Measurements from ENCODE around the gene PFDN1.

PFDN1 gene

DNA sequence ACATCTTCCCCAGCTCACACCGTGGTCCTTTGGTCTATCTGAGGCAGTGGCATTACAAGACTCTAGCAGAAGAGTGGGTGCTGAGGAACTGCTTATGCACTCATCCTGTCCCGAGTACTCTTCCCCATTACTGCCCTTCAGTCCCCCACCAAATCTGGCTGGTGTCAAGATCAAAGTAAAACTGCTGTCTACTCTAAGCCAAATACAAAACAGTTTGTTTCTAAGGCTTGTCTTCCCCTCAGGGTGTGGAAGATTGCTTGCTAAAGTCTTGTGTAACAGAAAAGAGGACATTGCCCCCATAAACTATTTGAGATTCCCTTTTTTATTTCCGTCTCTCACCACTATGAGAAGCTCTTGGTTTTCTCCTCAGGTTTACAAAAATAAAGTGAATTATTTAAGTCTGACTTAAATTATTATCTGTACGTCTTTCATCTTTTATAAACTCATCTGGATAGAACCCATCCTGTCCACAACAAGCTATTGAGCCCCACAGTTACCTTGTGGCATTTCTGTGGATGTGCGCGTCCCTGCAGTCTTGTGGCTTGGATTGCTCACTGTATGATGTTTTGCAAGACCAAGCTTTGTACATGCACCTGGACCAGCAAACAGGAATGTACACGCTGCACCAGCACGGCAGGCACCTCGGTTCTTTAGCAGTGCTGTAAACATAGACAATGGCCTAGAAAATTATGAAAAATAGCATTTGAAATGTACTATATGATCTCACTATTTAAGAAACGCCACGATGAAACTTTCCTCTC, 66.9 kb downstream of the PFDN1 start:
- no peak for FAIRE-seq

DNA sequence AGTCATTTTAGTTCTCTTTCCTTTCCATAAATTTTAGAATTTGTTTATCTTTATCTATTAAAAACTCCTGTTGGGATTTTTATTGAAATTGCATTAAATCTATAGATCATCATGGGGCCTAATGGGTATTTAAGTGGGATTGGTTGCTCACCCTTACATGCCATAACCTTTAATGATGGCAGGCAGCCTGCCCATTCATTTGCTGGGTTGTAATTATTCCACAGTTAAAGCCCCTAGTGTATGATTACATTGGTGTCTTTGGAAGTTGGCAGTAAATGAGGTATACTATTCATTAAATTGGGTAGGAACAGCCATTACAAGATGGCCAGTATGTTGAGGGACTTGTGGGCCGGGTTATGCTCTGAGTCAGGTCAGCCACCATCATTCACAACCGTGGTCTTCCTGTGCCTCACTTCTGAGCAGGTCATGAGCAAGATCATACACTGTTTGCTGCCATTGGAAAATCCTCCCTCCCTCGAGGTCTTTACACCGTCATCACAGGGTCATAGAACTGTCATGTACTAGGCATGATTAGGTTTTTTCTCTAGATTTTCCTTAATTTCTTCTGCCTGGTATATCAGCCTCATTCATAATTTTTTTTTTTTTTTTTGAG, 68.4 kb downstream of the PFDN1 start:
- FAIRE-seq: no peak

DNA sequence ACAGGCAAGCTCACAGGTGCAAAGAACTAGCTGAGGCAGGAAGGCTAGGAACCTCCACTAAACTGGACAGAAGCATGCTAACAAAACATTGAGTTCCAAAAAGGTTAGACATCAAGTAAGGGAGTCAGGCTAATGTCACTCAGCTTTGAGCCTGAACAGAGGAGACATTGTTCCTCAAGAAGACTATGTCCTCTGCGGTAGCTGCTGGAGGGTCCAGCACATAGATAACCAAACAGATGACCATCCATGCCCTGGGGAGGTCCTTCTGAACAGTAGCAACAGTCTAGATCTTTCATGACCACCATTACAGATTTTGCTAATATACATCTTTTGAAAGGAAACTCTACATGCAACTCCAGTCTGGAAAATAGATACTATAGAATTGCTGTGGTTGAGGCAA, 70.2 kb downstream of the PFDN1 start:
- FAIRE-seq: no peak

DNA sequence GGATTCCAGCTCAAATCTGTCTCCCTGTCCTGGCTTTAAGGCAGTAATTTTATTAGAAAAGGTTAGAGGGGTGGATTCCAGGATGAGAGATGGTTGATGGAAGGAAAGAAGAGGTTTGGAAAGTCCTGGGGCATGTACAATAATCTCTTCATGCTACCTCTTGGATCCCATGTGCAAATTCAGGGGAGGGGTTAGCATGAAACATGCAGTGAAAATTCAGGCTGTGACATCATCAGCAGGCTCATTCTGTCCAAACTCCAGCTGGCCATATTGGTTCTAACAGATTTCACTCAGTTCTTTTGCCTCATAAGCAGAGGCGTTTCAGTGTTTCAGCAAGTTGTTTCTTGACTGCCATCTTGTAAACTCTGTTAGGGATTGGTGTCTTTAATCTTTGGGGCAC, 72.5 kb downstream of the PFDN1 start:
- no peak for FAIRE-seq

DNA sequence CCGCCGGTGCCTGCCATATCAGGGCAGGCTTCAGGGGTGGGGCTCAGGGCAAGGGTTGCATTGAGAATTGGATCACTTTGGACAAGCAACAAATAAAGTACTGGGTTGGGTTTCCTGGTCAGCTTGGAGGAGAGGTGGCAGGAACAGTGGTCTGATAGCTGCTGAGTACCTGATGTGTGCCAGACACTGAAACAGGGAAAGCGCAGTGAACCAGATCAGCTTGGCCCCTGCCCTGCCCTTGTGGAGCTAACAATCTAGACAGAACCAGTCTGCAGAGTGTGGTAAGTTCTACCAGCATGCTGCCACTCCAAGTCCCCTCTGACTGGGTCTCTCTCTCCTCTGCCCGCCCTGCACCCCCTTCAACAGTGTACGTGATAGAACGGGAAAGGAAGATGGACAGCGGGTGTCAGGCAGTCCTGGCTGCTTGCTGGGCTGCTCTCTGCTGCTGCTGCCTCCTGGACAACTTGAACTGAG, 74.5 kb downstream of the PFDN1 start:
- no peak for FAIRE-seq

DNA sequence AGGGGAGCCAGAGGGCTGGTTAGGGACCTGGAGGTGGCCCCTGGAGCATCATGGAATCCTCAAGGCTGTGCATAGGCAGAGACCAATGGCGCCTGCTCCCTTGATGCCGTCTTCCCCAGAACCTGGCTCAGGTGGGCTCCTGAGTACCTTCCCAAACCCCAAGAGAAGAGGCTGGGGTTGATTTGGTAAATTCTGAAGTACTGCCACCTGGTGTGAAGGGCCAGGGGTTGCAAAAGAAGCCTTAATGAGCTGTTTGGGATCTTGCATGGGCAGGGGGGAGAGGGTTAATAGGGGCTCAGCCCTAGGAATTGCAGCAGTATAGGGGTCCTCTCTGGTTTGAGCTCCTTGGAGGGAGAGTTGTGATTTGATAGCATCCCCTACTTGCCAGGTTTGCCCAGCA, 75.9 kb downstream of the PFDN1 start:
- FAIRE-seq: no peak

DNA sequence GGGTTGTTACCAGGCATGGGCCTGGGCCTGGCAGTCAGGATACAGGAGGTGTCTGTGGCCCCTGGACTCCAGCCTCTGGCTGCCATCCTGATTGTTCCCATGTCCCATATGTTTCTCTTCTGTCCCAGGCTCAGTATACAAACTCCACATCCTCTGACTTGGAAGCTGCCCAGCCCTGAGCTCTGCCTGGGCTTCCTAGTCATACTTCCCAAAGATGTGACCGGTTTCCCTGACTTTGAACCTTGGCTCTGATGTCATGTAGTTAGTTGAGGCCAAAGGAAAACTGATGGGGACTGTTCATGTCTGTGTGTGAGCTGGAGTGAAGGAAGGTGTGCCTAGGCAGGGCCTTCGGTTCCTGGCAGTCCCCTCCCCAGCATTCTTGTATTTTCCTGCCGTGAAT, 77.5 kb downstream of the PFDN1 start:
- FAIRE-seq: no peak

DNA sequence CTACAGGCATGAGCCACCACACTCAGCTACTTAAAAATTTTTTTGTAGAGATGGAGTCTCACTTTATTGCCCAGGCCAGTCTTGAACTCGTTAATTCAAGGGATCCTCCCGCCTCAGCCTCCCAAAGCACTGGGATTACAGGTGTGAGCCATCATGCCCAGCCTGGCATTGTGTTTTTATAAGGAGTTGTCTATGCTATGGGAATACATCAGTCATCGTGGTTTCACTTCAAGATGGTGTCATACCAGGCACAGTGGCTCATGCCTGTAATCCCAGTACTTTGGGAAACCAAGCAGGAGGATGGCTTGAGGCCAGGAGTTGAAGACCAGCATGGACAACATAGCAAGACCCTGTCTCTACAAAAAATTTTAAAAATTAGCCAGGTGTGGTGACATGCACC, 78.2 kb downstream of the PFDN1 start:
- no peak for FAIRE-seq

DNA sequence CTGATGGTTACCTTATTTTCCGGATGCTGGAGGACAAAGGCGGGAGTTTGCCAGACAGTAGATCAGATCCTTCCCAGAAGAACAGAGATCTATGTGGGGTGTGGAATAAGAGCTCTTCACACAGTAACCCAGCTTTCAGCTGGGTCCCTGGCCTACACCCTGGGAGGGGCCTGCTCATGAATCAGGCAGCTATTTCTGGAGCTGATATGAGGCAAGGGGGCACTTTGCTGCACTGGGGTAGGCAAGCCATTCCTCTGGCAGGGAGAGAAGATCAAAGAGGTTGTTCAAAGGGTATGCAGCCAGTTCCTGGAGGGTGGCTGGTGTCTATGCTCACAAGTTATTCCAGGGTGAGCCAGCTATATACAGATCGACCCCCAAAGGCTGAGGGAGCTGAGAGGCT, 79.3 kb downstream of the PFDN1 start:
- FAIRE-seq: no peak

DNA sequence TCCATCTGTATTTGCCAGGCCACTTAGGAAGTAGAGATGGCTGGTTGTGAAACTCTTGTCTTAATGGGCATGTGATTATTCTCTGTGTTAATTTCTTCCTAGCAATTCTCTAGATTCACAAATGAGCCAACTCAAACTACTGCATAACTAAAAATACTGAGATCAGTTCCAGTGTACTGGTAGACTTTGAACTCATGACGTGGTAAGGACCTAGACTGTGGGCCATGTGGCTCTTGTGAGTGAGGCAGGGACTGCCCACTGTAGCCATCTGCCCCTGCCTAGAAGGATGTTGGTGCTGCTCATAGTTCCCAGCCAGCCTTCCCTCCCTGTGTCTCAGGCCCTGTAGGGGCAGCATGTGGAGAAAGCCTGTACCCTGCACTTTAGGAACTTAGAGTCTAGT, 80.5 kb downstream of the PFDN1 start:
- no peak for FAIRE-seq

DNA sequence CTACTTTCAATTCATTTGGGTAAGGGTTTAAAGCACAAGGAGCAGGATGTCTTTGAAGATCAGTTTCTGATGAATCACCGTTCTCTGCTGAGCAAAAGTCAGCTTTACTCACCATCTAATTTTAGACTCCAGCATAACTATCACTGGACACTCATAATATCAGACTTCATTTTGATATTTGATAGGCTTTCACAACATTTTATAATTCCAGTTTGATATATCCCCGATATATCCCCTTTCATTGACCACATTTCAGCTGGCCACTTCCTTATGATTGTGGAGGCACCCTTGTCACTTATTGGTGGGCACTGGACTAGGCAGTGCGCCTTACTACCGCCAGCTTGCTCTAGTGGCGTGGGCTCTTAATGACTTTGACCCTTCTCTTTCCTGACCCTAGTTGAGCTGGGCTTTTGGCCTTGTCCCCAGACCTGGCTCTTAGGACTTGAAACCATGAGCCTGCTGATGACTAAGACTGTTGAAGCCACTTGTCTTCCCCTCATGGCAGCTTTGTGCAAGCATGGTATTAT, 81.1 kb downstream of the PFDN1 start:
- no peak for FAIRE-seq

DNA sequence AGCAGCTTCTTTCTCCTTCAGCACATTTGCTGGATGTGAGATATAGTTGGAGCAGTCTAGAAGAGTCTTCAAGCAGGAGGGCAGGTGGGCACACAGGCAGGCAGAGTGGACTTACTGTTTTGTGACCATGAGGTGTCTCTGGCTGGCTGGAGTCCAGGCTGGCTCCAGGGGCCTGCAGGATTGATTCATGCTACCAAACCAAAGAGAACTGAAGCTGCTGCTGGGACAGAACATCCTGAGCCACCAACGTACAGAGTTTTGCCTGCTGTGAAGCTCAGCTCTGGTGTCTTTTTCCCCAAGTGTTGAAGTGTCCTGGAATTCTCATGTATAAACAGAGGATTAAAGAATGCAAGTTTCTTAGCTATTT, 82.2 kb downstream of the PFDN1 start:
- FAIRE-seq: no peak

DNA sequence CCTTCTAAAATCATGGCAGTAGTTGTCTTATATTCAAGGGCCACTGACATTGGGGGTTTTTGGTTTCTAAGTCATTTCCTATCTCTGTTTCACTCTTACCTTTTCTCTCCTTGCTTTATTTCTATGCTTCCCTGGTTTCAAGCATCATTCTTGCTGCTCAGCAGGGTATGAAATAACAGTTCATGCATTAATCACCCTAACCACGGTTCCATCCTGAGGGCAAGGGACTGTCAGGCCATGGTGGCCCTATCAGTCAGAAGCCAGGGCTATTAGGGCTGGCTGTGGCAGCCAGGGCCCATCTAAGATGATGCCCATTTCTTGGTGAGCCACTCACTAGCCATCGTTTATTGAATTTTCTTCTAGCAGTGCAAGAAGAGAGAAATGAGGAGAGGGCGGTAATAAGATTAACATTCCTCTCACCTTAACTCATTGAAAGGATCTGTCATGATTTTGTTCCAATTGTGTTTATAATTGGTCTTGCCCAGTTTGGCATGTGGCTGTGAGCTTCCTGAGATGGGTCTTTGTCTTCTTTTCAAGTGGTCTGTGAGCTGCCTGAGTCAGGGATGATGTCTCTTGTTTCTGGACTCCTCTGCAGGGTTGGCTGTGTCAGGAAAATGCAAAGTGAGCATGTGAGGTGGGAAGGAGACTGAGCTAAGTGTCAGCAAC, 82.7 kb downstream of the PFDN1 start:
- FAIRE-seq: no peak

DNA sequence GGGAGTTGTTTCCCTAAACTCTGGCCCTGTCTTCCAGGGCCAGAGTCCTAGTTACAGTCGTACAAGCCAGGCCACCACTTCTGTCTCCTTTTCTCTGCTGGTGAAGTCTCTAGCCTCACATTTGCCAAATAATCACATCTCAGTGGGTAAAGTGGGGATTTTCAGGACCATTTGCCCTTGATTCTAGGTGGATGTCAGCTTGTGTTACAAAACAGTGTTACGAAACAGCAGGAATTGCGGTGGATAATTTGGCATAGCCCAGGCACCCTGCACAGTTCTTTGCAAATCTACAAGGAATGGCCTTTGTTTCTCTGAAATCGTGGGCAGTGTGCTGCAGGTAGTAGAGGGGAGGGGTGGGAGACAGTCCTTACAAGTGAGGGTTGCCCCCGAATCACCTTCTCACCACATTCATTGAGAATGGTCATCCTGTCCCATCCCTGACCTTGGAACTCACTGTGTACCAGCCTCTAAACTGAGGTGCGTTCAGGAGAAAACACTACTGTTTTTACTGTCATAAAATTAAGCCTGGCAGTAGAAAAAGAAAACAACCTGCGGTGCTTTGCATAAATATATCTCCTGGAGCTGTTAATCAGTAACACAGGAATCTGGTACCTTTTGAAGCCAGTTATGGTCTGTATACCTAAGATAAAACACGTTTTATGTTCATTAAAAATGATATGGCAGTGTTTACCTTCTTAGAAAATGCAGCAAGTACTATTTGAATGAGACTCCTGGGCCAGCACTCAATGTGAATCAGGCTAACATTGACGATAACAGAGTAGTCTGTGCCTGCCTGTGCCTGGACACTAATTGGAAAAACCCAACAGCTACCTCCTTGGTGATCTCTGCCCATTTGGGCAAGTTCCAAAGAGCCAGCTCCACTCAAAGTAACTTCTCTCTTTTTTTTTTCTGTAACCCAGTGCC, 83.6 kb downstream of the PFDN1 start:
- FAIRE-seq: peak; percentile 97

DNA sequence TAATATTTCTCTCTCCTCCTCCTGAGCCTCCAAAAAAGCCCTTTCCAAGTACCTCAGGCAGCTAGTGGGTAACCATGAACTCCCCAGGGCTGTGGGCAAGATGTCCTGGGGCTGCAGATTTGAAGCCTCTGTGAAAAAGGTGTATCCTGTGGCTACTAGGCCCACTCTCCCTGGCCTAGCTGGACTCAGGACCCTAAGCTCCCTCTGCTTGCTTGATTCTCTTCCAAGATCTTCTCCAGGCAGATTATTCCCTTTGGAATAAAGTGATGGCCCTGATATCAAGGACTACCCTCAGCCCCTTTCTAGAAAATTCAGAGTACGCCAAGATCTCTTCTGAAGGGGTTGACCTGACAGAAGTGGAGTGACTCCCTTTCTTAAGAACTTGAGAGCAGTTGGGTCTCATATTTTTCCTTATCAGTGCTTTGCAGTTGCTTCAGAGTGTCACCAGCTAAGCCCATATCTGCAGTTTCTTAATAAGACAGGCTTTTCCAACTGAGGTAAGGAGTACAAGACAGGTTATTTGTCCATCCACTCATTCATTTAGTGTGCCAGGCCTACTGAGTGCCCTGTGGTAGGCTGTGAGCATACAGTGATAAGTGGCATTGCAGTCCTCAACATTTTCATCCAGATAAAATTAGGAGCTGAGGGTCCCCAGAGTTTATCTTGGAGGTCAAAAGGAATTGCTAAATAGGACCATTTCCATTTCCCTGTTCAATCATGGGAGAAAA, 85.4 kb downstream of the PFDN1 start:
- no peak for FAIRE-seq

DNA sequence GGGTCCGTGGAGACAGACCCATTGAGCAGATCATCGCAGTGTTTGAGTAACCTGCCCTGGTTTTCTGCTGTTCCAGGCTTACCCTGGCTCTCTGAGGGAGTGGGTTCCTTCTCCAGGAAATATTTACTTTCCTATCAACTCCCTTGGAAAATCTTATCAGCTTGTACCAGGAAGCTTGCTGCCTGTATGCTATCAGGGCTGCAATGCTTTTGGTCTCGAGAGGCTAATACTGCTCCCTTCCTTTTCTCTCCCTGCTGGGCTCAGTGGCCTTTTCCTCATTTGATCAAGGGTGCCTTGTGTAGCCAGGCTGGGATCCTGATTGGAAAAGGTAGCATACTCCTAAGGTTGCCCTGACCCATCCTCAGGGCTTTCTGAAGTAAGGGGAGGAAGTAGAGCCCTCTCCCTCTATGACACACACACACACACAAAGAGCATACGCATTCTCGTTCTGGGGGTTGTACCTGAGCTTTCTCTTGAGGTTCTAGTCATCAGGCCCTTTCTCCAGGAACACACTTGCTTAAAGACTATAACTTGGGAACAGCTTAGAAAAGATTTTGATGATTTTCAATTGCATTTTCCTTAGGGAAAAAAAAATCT, 86.3 kb downstream of the PFDN1 start:
- no peak for FAIRE-seq

DNA sequence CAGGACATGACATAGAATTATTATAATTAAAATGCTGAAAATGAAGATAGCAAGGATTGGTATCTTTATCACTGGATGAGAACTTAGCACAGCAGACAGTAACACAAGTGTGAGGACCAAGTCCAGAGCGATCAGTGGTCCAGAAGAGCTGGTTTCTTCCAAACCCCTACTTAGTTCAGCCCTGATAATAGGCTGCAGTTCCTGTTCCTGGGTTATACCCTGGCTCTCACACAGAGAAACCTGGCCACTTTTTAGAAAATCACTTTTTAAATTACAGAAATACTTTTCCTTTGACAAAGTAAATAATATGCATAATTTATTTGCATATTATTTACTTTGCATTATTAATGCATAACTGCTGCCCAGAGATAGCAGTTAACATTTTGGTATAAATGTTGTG, 87.6 kb downstream of the PFDN1 start:
- no peak for FAIRE-seq

DNA sequence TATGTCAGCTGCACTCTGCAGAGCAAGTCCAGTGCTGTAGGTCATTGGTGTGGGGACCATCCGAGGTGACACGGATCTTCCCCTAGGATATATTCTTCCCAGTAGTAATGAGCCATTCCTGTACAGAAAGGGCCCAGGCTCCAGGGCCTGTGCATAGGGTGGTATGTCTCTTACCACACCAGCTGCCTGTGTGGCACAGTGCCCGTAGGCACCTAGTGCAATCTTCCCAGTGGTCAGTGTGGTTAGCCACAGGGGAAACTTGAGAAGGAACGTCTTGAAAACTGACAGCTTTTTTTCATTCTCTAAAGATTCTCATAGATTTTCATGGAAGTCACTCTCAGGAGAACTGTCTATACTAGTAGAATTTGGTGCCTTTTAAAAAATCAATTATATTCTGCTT, 88.1 kb downstream of the PFDN1 start:
- FAIRE-seq: no peak

DNA sequence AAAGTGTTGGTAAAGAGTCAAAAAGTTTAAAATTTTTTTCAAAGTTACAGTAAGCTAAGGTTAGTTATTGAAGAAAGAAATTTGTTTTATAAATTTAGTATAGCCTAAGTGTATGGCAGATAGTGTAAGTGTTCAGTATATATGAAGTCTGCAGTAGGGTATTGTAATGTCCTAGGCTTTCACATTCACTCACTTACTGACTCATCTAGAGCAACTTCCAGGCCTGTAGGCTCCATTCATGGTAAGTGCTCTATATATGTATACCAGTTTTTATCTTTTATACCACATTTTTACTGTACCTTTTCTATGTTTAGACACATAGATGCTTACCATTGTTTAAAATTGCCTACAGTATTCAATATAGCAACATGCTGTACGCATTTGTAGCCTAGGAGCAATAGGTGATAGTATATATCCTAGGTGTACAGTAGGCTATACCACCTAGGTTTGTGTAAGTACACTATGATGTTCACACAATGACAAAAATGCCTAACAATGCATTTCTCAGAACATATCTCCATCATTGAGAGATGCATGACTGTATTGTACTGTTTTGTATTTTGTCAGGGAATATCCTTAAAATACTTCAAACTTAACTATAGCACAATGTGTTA, 89.4 kb downstream of the PFDN1 start:
- peak; percentile 53 for FAIRE-seq

DNA sequence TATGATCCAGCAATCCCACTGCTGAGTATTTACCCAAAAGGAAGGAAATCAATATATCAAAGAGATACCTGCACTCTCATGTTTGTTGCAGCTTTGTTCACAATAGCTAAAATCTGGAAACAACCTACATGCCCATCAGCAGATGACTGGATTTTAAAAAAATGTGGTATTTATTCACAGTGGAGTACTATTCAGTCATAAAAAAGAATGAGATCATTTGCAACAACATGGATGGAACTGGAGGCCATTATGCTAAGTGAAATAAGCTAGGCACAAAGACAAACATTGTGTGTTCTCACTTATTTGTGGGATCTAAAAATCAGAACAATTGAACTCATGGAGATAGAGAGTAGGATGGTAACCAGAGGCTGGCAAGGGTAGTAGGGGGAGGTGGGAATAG, 94.8 kb downstream of the PFDN1 start:
- FAIRE-seq: no peak

DNA sequence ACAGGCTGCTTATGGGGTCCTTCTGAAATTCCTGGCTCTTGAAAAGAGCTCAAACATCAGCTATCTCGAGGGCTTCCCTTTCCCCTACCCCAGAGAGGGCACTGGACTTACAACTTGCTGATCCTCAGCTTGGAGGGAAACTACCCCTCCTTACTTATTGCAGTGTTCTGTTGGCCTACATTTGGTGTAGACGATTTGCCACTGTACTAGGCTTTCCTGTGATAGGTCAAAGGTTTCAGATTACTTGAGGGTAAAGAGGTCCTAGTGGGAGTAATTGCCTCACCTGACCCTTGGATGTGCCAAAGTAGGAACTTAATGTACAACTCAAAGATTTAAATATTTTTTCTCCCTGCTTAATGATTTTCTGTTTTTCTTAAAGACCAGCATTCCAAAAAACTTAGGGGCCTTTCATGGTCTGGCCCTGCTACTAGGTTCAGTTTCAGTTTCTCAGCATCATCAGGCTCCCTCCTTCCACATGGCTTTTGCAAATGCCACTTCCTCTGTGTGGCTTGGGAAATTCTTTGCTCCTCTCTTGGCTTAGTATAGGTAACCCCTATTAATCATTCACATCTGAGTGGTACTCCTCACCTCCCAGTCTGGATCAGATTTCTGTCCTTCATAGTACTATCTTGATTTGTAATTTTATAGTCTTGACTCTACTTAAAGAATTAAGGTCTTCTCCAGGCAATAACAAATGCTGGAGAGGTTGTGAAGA, 95.5 kb downstream of the PFDN1 start:
- FAIRE-seq: no peak
